Ishikawa (cell line): Measurements from ENCODE around the gene PLEK2.

Experiments
- CEBPB ChIP-seq: IDR thresholded peaks from 2 replicates; pipeline ENCODE4 v1.6.1; 2012
- CREB1 ChIP-seq: IDR thresholded peaks from 2 replicates; pipeline ENCODE4 v1.6.1; 2012; ENCODE audit warnings: low read depth
- EGR1 ChIP-seq: IDR thresholded peaks from 2 replicates; pipeline ENCODE4 v1.6.1; 2012
- EP300 ChIP-seq: IDR thresholded peaks from 2 replicates; pipeline ENCODE4 v1.6.1; 2012; ENCODE audit warnings: borderline replicate concordance
- FOXM1 ChIP-seq: IDR thresholded peaks from 2 replicates; pipeline ENCODE4 v1.6.1; 2012; ENCODE audit warnings: low read depth, borderline replicate concordance
- NFIC ChIP-seq: IDR thresholded peaks from 2 replicates; pipeline ENCODE4 v1.6.1; 2012
- RAD21 ChIP-seq: IDR thresholded peaks from 2 replicates; pipeline ENCODE4 v1.6.1; 2012; ENCODE audit warnings: low read depth
- TAF1 ChIP-seq: IDR thresholded peaks from 2 replicates; pipeline ENCODE4 v1.6.1; 2012; ENCODE audit warnings: low read depth, mild to moderate bottlenecking
- TCF12 ChIP-seq: IDR thresholded peaks from 2 replicates; pipeline ENCODE4 v1.6.1; 2012; ENCODE audit warnings: low read depth
- YY1 ChIP-seq: IDR thresholded peaks from 2 replicates; pipeline ENCODE4 v1.6.1; 2012; ENCODE audit warnings: low read depth
- ZBTB7A ChIP-seq: IDR thresholded peaks from 2 replicates; pipeline ENCODE4 v1.6.1; 2012; ENCODE audit warnings: low read depth
- TF ChIP-seq, protein P1 (sequence below): IDR thresholded peaks from 2 replicates; pipeline ENCODE4 v1.6.1; 2012
- TF ChIP-seq, protein P2 (sequence below): IDR thresholded peaks from 2 replicates; pipeline ENCODE4 v1.6.1; 2012; ENCODE audit warnings: low read depth, mild to moderate bottlenecking
- TF ChIP-seq, protein P3 (sequence below): IDR thresholded peaks from 2 replicates; pipeline ENCODE4 v1.6.1; 2012

DNA sequence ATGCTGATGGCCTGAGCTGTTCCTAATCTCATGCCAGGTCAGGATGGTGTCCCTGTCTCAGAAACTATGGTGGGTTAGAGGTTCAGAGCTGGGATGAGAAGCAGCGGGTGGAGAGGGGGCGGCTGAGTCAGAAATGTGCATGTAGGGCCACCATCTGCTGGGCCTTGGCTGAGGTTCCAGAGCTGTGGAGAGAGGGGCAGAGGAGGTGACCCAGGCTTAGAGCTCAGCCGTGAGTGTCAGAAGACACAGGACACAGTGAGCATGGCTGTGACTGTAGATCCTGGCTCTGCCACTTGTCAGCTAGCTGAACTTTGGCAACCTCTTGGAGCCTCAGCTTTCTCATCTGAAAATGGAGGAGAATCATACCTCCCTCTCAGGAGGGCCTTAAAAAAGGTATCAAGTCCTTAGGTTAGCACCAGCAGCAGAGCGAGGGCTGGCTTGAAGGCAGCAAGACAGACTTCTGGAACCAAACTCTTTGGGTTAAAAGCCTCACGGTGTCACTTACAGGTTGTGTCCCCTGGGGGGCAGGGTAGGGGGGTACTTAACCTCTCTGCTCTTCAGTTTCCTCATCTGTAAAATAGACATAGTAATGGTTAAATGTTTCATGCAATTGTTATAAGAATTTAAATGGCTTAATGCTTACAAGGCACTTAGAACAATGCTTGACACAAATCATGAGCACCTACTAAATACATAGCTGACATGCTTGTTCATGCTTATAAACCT lies 41.8 kb upstream of the PLEK2 start:
- TF ChIP-seq EP300 (no peak), YY1 (no peak), RAD21 (no peak), TAF1 (no peak), NFIC (no peak), CEBPB (no peak), FOXM1 (no peak), EGR1 (no peak), TCF12 (no peak), CREB1 (no peak), ZBTB7A (no peak)
- TF ChIP-seq, protein P1, sequence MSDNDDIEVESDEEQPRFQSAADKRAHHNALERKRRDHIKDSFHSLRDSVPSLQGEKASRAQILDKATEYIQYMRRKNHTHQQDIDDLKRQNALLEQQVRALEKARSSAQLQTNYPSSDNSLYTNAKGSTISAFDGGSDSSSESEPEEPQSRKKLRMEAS, result no peak
- TF ChIP-seq, protein P2, sequence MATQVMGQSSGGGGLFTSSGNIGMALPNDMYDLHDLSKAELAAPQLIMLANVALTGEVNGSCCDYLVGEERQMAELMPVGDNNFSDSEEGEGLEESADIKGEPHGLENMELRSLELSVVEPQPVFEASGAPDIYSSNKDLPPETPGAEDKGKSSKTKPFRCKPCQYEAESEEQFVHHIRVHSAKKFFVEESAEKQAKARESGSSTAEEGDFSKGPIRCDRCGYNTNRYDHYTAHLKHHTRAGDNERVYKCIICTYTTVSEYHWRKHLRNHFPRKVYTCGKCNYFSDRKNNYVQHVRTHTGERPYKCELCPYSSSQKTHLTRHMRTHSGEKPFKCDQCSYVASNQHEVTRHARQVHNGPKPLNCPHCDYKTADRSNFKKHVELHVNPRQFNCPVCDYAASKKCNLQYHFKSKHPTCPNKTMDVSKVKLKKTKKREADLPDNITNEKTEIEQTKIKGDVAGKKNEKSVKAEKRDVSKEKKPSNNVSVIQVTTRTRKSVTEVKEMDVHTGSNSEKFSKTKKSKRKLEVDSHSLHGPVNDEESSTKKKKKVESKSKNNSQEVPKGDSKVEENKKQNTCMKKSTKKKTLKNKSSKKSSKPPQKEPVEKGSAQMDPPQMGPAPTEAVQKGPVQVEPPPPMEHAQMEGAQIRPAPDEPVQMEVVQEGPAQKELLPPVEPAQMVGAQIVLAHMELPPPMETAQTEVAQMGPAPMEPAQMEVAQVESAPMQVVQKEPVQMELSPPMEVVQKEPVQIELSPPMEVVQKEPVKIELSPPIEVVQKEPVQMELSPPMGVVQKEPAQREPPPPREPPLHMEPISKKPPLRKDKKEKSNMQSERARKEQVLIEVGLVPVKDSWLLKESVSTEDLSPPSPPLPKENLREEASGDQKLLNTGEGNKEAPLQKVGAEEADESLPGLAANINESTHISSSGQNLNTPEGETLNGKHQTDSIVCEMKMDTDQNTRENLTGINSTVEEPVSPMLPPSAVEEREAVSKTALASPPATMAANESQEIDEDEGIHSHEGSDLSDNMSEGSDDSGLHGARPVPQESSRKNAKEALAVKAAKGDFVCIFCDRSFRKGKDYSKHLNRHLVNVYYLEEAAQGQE, result no peak
- TF ChIP-seq, protein P3, sequence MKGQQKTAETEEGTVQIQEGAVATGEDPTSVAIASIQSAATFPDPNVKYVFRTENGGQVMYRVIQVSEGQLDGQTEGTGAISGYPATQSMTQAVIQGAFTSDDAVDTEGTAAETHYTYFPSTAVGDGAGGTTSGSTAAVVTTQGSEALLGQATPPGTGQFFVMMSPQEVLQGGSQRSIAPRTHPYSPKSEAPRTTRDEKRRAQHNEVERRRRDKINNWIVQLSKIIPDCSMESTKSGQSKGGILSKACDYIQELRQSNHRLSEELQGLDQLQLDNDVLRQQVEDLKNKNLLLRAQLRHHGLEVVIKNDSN, result no peak
